Trophoblast cell (in vitro differentiated cells and primary cell): ENCODE measurements around the gene KDM4C.

Source experiments
- DNase-seq, 2 donors: peaks; one replicate each; pipeline ENCODE4 v3.0.0-alpha.2; 2016
- H2AFZ ChIP-seq: 2 replicates; pipeline ENCODE4 v1.6.1; 2013; ENCODE audit warnings: low read length, moderate library complexity, mild to moderate bottlenecking; ENCODE audit not compliant: insufficient read depth, poor library complexity
- H2AK5ac ChIP-seq: 2 replicates; pipeline ENCODE4 v1.6.1; 2013; ENCODE audit warnings: mild to moderate bottlenecking, low read length
- H2BK120ac ChIP-seq: 2 replicates; pipeline ENCODE4 v1.6.1; 2013; ENCODE audit warnings: low read length, mild to moderate bottlenecking, moderate library complexity; ENCODE audit not compliant: insufficient read depth, poor library complexity
- H2BK12ac ChIP-seq: 2 replicates; pipeline ENCODE4 v1.6.1; 2013; ENCODE audit warnings: mild to moderate bottlenecking, low read length, moderate library complexity
- H2BK5ac ChIP-seq: 2 replicates; pipeline ENCODE4 v1.6.1; 2013; ENCODE audit warnings: low read length, low read depth, moderate library complexity, mild to moderate bottlenecking; ENCODE audit not compliant: poor library complexity
- H3K14ac ChIP-seq: 2 replicates; pipeline ENCODE4 v1.6.1; 2013; ENCODE audit warnings: mild to moderate bottlenecking, low read length
- H3K18ac ChIP-seq: 2 replicates; pipeline ENCODE4 v1.6.1; 2013; ENCODE audit warnings: mild to moderate bottlenecking, low read length
- H3K23ac ChIP-seq: 2 replicates; pipeline ENCODE4 v1.6.1; 2013; ENCODE audit warnings: low read length
- H3K27ac ChIP-seq: 2 replicates; pipeline ENCODE4 v1.5.1; 2013; ENCODE audit warnings: low read depth, mild to moderate bottlenecking, inconsistent platforms, low read length, moderate library complexity
- H3K27me3 ChIP-seq: 2 replicates; pipeline ENCODE4 v1.6.1; 2013; ENCODE audit warnings: inconsistent platforms, mild to moderate bottlenecking, low read length, moderate library complexity; ENCODE audit not compliant: insufficient read depth
- H3K36me3 ChIP-seq, 2 experiments: 1 replicate in 1 of 2; 2 replicates in 1 of 2; pipeline ENCODE4 v1.6.1; 2013; ENCODE audit warnings: low read length in 2 of 2, mild to moderate bottlenecking in 2 of 2, moderate library complexity in 1 of 2; ENCODE audit not compliant: insufficient read depth in 2 of 2, control insufficient read depth in 1 of 2
- H3K4ac ChIP-seq: 2 replicates; pipeline ENCODE4 v1.6.1; 2013; ENCODE audit warnings: low read depth, mild to moderate bottlenecking, low read length, moderate library complexity
- H3K4me1 ChIP-seq, 2 experiments: 1 replicate in 1 of 2; 2 replicates in 1 of 2; pipeline ENCODE4 v1.6.1; 2013; ENCODE audit warnings: low read length in 2 of 2, mild to moderate bottlenecking in 2 of 2, moderate library complexity in 1 of 2; ENCODE audit not compliant: insufficient read depth in 2 of 2, control insufficient read depth in 1 of 2
- H3K4me2 ChIP-seq: 2 replicates; pipeline ENCODE4 v1.6.1; 2013; ENCODE audit warnings: inconsistent platforms, mild to moderate bottlenecking, low read length, moderate library complexity
- H3K4me3 ChIP-seq: 2 replicates; pipeline ENCODE4 v1.5.1; 2013; ENCODE audit warnings: mild to moderate bottlenecking, low read depth, low read length, inconsistent platforms
- H3K79me1 ChIP-seq: one replicate; pipeline ENCODE4 v1.6.1; 2013; ENCODE audit warnings: low read length
- H3K79me2 ChIP-seq: 2 replicates; pipeline ENCODE4 v1.6.1; 2013; ENCODE audit warnings: low read length, mild to moderate bottlenecking; ENCODE audit not compliant: control insufficient read depth, insufficient read depth, poor library complexity
- H3K9ac ChIP-seq: 2 replicates; pipeline ENCODE4 v1.6.1; 2013; ENCODE audit warnings: mild to moderate bottlenecking, low read length
- H3K9me3 ChIP-seq: 2 replicates; pipeline ENCODE4 v1.6.1; 2013; ENCODE audit warnings: low read depth, mild to moderate bottlenecking, control low read depth, inconsistent platforms, low read length; ENCODE audit not compliant: insufficient read depth
- H4K12ac ChIP-seq: 2 replicates; pipeline ENCODE4 v1.6.1; 2013; ENCODE audit warnings: low read depth, mild to moderate bottlenecking, low read length, moderate library complexity
- H4K8ac ChIP-seq: 2 replicates; pipeline ENCODE4 v1.6.1; 2013; ENCODE audit warnings: low read depth, mild to moderate bottlenecking, low read length, moderate library complexity
- H4K91ac ChIP-seq: one replicate; pipeline ENCODE4 v1.6.1; 2013; ENCODE audit warnings: low read depth, mild to moderate bottlenecking, low read length, moderate library complexity
- WGBS: extraction: QIAGEN DNeasy Blood & Tissue Kit; methylation state at CpG from one replicate; pipeline ENCODE4 v1.1.7; 2013; ENCODE audit warnings: missing lambda C conversion rate; ENCODE audit not compliant: insufficient read length, insufficient coverage; ENCODE audit errors: extremely low coverage; 5-methylcytosine and 5-hydroxymethylcytosine counted together

KDM4C gene

DNA sequence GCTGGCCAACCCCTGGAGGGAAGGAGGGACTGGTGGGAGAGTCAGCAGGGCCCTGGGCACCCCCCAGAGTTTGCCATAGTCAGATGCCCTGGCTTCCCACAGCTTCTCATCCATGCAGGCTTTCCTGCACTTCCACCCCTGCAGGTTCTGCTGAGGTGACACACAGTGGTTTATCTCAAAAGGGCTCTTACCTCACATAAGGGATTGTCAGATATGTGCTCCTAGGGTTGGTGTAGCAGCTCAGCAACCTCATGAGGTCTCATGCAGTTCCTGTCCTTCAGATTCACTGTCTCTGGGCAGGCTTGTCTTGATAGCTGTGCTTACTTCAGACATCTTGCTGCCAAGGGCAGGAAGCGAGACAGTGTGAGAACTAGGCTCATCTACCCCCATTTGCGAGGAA, 143.4 kb downstream of the KDM4C start:
- Histone ChIP-seq H3K27ac (no peak overlapping the region), H4K91ac (no peak overlapping the region), H3K18ac (no peak overlapping the region), H3K23ac (no peak overlapping the region), H3K9ac (peak overlapping the region; percentile 43), H3K9me3 (no peaks in the 10 kb centered on the region), H3K79me2 (no peaks in the 10 kb centered on the region), H2BK5ac (no peak overlapping the region), H3K4ac (no peak overlapping the region), H2BK120ac (no peak overlapping the region), H4K12ac (no peak overlapping the region), H3K14ac (no peak overlapping the region), H3K4me3 (no peak overlapping the region), H2BK12ac (no peak overlapping the region), H3K27me3 (no peaks in the 10 kb centered on the region), H2AK5ac (no peak overlapping the region), H4K8ac (no peak overlapping the region), H3K79me1 (no peaks in the 10 kb centered on the region), H3K4me2 (no peak overlapping the region), H3K36me3 (no peaks in the 10 kb centered on the region), H2AFZ (no peak overlapping the region), H3K4me1 (no peaks in the 10 kb centered on the region)
- DNase-seq = no peak
- no CpG with 5 or more reads among the region's 2 CpGs for WGBS

DNA sequence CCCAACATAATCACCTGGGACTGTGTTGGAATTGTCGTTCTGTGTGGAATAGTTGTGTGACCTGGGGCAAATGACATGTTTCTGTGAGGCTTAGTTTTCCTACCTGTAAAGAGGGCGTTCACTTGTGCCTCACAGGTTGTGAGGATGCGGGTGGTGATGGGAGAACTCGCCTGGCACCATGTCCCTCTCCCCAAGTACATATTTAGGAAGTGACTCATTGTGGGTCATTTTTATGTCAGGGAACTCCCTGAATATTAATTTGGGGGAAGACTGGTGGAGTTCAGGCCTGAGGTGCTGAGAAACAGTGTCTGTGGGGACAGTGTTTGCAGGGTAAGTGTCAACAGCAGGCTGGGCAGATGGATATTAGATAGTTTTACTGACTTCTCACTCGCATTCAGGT, 144.7 kb downstream of the KDM4C start:
- no peak overlapping the region for H3K23ac ChIP-seq
- H2AK5ac ChIP-seq = no peak overlapping the region
- H3K14ac ChIP-seq = no peak overlapping the region
- H3K4ac ChIP-seq = no peak overlapping the region
- H3K4me2 ChIP-seq = no peak overlapping the region
- no peak overlapping the region for H3K9ac ChIP-seq
- no peak overlapping the region for H4K8ac ChIP-seq
- H3K27me3 ChIP-seq = no peaks in the 10 kb centered on the region
- H3K79me2 ChIP-seq = no peaks in the 10 kb centered on the region
- H2BK5ac ChIP-seq = no peak overlapping the region
- no peaks in the 10 kb centered on the region for H3K4me1 ChIP-seq
- no peak overlapping the region for H2BK12ac ChIP-seq
- no peak overlapping the region for H2BK120ac ChIP-seq
- H2AFZ ChIP-seq = no peak overlapping the region
- no peak overlapping the region for H3K18ac ChIP-seq
- no peak overlapping the region for H4K91ac ChIP-seq
- H3K4me3 ChIP-seq = no peak overlapping the region
- H3K9me3 ChIP-seq = no peaks in the 10 kb centered on the region
- no peaks in the 10 kb centered on the region for H3K79me1 ChIP-seq
- DNase-seq = peak in 1 of 2 donors; percentile 14
- no peak overlapping the region for H4K12ac ChIP-seq
- H3K36me3 ChIP-seq = no peaks in the 10 kb centered on the region
- no peak overlapping the region for H3K27ac ChIP-seq
- WGBS = no CpG with 5 or more reads among the region's 5 CpGs

DNA sequence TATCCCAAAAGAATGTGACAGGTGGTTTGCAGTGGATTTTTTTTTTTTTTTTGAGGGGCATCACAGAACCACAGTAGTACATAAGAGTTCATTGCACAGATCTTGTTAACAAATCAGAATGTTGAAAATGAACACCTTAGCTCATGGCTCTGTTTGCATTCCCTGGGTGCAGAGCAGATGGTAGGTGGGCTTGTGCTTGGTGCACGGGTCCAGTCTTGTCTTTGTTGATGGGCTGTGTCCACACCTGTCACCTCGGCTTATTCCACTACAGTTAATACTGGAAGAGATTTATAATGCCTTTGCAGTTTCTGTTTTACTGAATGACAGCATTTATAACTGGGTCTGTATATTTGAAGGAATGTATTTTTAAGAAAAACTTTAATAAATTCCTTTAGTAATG, 146.6 kb downstream of the KDM4C start:
- Histone ChIP-seq H3K9me3 (no peaks in the 10 kb centered on the region), H3K14ac (no peak overlapping the region), H2AK5ac (no peak overlapping the region), H3K23ac (no peak overlapping the region), H3K18ac (no peak overlapping the region), H4K8ac (no peak overlapping the region), H3K36me3 (no peaks in the 10 kb centered on the region), H3K4me1 (no peaks in the 10 kb centered on the region), H4K12ac (no peak overlapping the region), H3K27me3 (no peaks in the 10 kb centered on the region), H4K91ac (no peak overlapping the region), H3K79me1 (no peaks in the 10 kb centered on the region), H3K4ac (no peak overlapping the region), H3K4me3 (no peak overlapping the region), H2AFZ (no peak overlapping the region), H3K27ac (no peak overlapping the region), H3K4me2 (no peak overlapping the region), H2BK120ac (no peak overlapping the region), H2BK5ac (no peak overlapping the region), H3K79me2 (no peaks in the 10 kb centered on the region), H2BK12ac (no peak overlapping the region), H3K9ac (no peak overlapping the region)
- DNase-seq = no peak
- WGBS = no CpG with 5 or more reads among the region's 2 CpGs

DNA sequence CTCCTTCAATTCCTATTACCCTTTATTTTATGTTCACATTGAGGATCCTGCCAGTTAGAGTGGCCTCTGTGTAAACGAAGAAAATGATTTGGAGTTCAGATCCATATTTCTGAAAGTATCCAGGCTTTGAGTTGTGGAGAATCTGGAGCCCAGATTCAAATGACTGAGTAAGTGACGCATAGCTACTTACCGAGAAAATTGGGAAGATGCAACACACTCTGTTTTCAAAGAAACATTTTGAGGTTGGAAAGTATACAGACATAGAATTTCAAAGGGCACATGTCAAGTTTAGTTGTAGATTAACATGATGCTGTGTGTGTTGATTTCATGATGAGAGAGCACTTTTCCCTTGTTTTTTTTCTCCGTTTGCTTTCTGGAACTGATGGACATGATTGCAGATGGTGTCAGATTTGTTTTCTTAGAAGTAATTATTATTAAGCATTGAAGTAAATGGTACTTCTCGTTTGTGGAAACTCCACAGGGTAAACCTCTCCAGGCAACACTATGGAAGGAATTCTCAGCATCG, 148.1 kb downstream of the KDM4C start:
- no peak overlapping the region for H3K4ac ChIP-seq
- H3K4me2 ChIP-seq = no peak overlapping the region
- H4K12ac ChIP-seq = no peak overlapping the region
- H3K9ac ChIP-seq = no peak overlapping the region
- no peak overlapping the region for H3K18ac ChIP-seq
- H3K27me3 ChIP-seq = no peaks in the 10 kb centered on the region
- no peak overlapping the region for H4K8ac ChIP-seq
- no peak overlapping the region for H3K14ac ChIP-seq
- DNase-seq = no peak
- H4K91ac ChIP-seq = no peak overlapping the region
- H3K79me1 ChIP-seq = no peaks in the 10 kb centered on the region
- H3K27ac ChIP-seq = no peak overlapping the region
- no peaks in the 10 kb centered on the region for H3K9me3 ChIP-seq
- H2BK120ac ChIP-seq = no peak overlapping the region
- WGBS = no CpG with 5 or more reads among the region's 6 CpGs
- no peak overlapping the region for H2BK5ac ChIP-seq
- H3K79me2 ChIP-seq = no peaks in the 10 kb centered on the region
- no peak overlapping the region for H2AFZ ChIP-seq
- H3K36me3 ChIP-seq = no peaks in the 10 kb centered on the region
- no peak overlapping the region for H2AK5ac ChIP-seq
- no peaks in the 10 kb centered on the region for H3K4me1 ChIP-seq
- peak overlapping the region; percentile 27 for H3K23ac ChIP-seq
- no peak overlapping the region for H2BK12ac ChIP-seq
- H3K4me3 ChIP-seq = no peak overlapping the region
